ENCODE measurements around the gene RTTN. TPM values are rescaled to one million over a fixed set of nuclear protein-coding genes. Genes with fewer than 3 reads are reported as not detected.
A peak's percentile ranks its signal among the peaks of the same experiment; 100 is the strongest.

The RTTN gene
- total RNA-seq, 2 donors from 2014 or later: 22.3 to 35.4 TPM

- H3K4me3 ChIP-seq (ENCODE audit: low read length): no peak overlapping the region
- no peaks in the 10 kb centered on the region for H3K27me3 ChIP-seq (ENCODE audit: control insufficient read depth, insufficient read depth, low read length, poor library complexity, severe bottlenecking)
- no peak for DNase-seq
- H3K27ac ChIP-seq (ENCODE audit: low read depth, low read length): no peak overlapping the region
- no peaks in the 10 kb centered on the region for H3K27me3 Mint-ChIP-seq (ENCODE audit: insufficient read depth)
- H3K27ac Mint-ChIP-seq: no peak overlapping the region
- no peaks in the 10 kb centered on the region for H3K4me1 ChIP-seq (ENCODE audit: control insufficient read depth, insufficient read depth, low read length)
- TF ChIP-seq CTCF (conservative IDR thresholded peaks at IDR 0.05): no peak
- H3K9me3 Mint-ChIP-seq: peaks cover 4% of the 10 kb centered on the region
- no peaks in the 10 kb centered on the region for H3K36me3 ChIP-seq (ENCODE audit: control insufficient read depth, insufficient read depth, low read length)
- no peak overlapping the region for H3K9ac ChIP-seq (ENCODE audit: extremely low read depth, low read length, poor library complexity, severe bottlenecking)
- no peaks in the 10 kb centered on the region for H3K4me1 Mint-ChIP-seq
- no peaks in the 10 kb centered on the region for H3K9me3 ChIP-seq (ENCODE audit: control insufficient read depth, low read length)
- peaks cover 16% of the 10 kb centered on the region for H3K36me3 Mint-ChIP-seq (ENCODE audit: low read depth)
- no peak overlapping the region for H3K4me3 Mint-ChIP-seq
Measured at GRCh38 chr18:70078106-70078505, 127.4 kb downstream of the RTTN start.

DNA sequence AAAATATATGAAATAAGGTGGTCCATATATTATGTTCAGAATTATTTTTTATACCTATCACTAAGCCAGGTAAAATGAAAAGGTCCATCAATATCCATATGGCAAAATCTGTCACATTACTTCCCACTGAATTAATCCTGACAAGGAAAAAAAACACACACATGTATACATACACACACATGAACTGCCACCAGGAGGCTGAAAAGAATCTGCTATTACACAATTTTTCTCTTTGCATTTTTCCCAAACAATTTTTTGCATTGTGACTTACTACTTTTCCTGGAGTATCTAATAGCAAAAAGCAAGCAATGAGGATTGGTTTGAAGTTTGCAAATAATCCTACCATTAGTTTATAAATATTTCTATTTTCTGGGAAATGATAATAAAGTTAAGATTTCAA lies 129.6 kb downstream of the RTTN start:
- Histone ChIP-seq H3K27ac (ENCODE audit: low read depth, low read length) (no peak overlapping the region), H3K36me3 (ENCODE audit: control insufficient read depth, insufficient read depth, low read length) (no peaks in the 10 kb centered on the region), H3K4me3 (ENCODE audit: low read length) (no peak overlapping the region), H3K9me3 (ENCODE audit: control insufficient read depth, low read length) (no peaks in the 10 kb centered on the region), H3K27me3 (ENCODE audit: control insufficient read depth, insufficient read depth, low read length, poor library complexity, severe bottlenecking) (no peaks in the 10 kb centered on the region), H3K4me1 (ENCODE audit: control insufficient read depth, insufficient read depth, low read length) (no peaks in the 10 kb centered on the region), H3K9ac (ENCODE audit: extremely low read depth, low read length, poor library complexity, severe bottlenecking) (no peak overlapping the region)
- TF ChIP-seq CTCF (conservative IDR thresholded peaks at IDR 0.05): peak; percentile 39
- H3K9me3 Mint-ChIP-seq: peaks cover 4% of the 10 kb centered on the region
- H3K4me3 Mint-ChIP-seq: no peak overlapping the region
- H3K27me3 Mint-ChIP-seq (ENCODE audit: insufficient read depth): no peaks in the 10 kb centered on the region
- H3K4me1 Mint-ChIP-seq: no peaks in the 10 kb centered on the region
- no peak overlapping the region for H3K27ac Mint-ChIP-seq
- H3K36me3 Mint-ChIP-seq (ENCODE audit: low read depth): peaks cover 12% of the 10 kb centered on the region
- DNase-seq: no peak

DNA sequence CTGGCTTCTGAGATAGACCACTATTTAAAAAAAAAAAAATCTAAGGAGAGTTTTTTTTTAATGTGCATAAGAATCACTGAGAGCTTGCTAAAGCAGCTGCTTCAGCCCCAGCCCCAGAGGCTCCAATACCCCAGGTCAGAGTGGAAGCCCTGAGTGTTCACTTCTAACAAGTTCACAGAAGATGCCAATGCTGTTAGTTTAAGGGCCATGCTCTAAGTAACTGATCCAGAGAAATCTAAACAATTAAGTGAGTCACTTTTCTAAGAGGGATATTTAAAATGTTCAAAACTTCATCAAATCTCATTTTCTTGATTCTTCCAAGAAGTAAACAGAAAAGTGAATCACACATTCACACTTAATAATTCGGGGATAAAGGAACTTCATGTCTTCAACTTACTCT lies 131.4 kb downstream of the RTTN start:
- H3K9me3 ChIP-seq (ENCODE audit: control insufficient read depth, low read length): no peaks in the 10 kb centered on the region
- no peak for DNase-seq
- WGBS, 2 experiments (ENCODE audit: insufficient coverage in 1 of 2, insufficient read length in 1 of 2): 89 to 100% methylated on average over 1 of the region's 1 CpG
- Mint-ChIP-seq H3K36me3 (ENCODE audit: low read depth) (no peaks in the 10 kb centered on the region), H3K4me1 (no peaks in the 10 kb centered on the region), H3K4me3 (no peak overlapping the region), H3K27ac (no peak overlapping the region), H3K9me3 (no peaks in the 10 kb centered on the region), H3K27me3 (ENCODE audit: insufficient read depth) (no peaks in the 10 kb centered on the region)
- TF ChIP-seq CTCF (conservative IDR thresholded peaks at IDR 0.05): no peak
- no peaks in the 10 kb centered on the region for H3K4me1 ChIP-seq (ENCODE audit: control insufficient read depth, insufficient read depth, low read length)
- no peak overlapping the region for H3K4me3 ChIP-seq (ENCODE audit: low read length)
- no peak overlapping the region for H3K27ac ChIP-seq (ENCODE audit: low read depth, low read length)
- H3K27me3 ChIP-seq (ENCODE audit: control insufficient read depth, insufficient read depth, low read length, poor library complexity, severe bottlenecking): no peaks in the 10 kb centered on the region
- H3K9ac ChIP-seq (ENCODE audit: extremely low read depth, low read length, poor library complexity, severe bottlenecking): no peak overlapping the region
- no peaks in the 10 kb centered on the region for H3K36me3 ChIP-seq (ENCODE audit: control insufficient read depth, insufficient read depth, low read length)
